Motor neuron (in vitro differentiated cells): ENCODE data around the gene SH3RF1. TPM values are rescaled to one million over a fixed set of nuclear protein-coding genes. Genes with fewer than 3 reads are reported as not detected.

Experiments
- ATAC-seq, 8 experiments: fragments of 200-7000 bp; cut with Tn5 transposase; replicated peaks in 6 of 8; 2 replicates each; pipeline ENCODE4 v1.8.0; 2021; ENCODE audit warnings: mild to moderate bottlenecking in 8 of 8, moderate library complexity in 8 of 8
- H3K27ac ChIP-seq, 2 donors: fragments of 250-450 bp; sonication (Bioruptor Pico); 2 replicates each; pipeline ENCODE4 v1.9.0; 2021; ENCODE audit warnings: antibody characterized with exemption in 2 of 2, mild to moderate bottlenecking in 2 of 2, moderate library complexity in 1 of 2
- H3K4me1 ChIP-seq, 2 donors: fragments of 250-450 bp; sonication (Bioruptor Pico); replicated peaks in 1 of 2; 2 replicates each; pipeline ENCODE4 v1.6.1; 2021; ENCODE audit warnings: antibody characterized with exemption in 2 of 2, mild to moderate bottlenecking in 2 of 2, moderate library complexity in 1 of 2
- H3K4me3 ChIP-seq, 5 donors: fragments of 250-450 bp; sonication (Bioruptor Pico); 2 replicates each; pipeline ENCODE4 v1.9.0; 2021; ENCODE audit warnings: antibody characterized with exemption in 5 of 5, mild to moderate bottlenecking in 5 of 5, moderate library complexity in 4 of 5
- WGBS, 10 experiments: fragments of 450-650 bp; shearing (Covaris generic); methylation state at CpG; one replicate each; pipeline ENCODE4 v1.0.0; 2022; 5-methylcytosine and 5-hydroxymethylcytosine counted together
- in situ Hi-C, 9 experiments: fragments of 400-800 bp; cut with MboI; loops; one replicate each; pipeline ENCODE4 v1.15.0; 2021; ENCODE audit warnings: low sequenced_read_pairs in 9 of 9, low pct_unique_long_range_greater_than_20kb in 2 of 9; ENCODE audit not compliant: unreplicated experiment in 9 of 9
- total RNA-seq, 8 experiments: library from RNA; unstranded; fragments of 300-600 nt; gene quantifications; 2 replicates each; pipeline versions ENCODE4 v1.2.3 to v1.2.4, GENCODE V29; 2022

Gene SH3RF1
- total RNA-seq, 8 experiments from 2014 or later: 6.7 to 20.2 (median 14.3) TPM

GRCh38 chr4:169269916-169270809 lies 593 bp downstream of the SH3RF1 start:
- in situ Hi-C loops: loop anchor here in 2 of 9 experiments (25.0 kb wide), 2 partner anchors 217 to 233 kb away; no protein-coding TSS in a partner anchor

GRCh38 chr4:169268951-169269760 lies 1.6 kb downstream of the SH3RF1 start:
- in situ Hi-C loops: loop anchor here in 2 of 9 experiments (25.0 kb wide), 2 partner anchors 218 to 232 kb away; no protein-coding TSS in a partner anchor
- Histone ChIP-seq H3K4me1 (peaks cover 8 to 28% of the 10 kb centered on the region in 2 donors), H3K27ac (no peak overlapping the region), H3K4me3 (peak overlapping the region; percentile 54 to 96 (median 92))
- no peak for ATAC-seq
- WGBS, 10 experiments: 0 to 71% (median 19%) methylated on average over 1 to 8 of the region's 13 CpGs

More at GRCh38 chr4:169269916-169270809, 593 bp downstream of the SH3RF1 start:
- peaks cover 8 to 25% of the 10 kb centered on the region in 2 donors for H3K4me1 ChIP-seq
- peak overlapping the region; percentile 54 to 96 (median 92) for H3K4me3 ChIP-seq
- ATAC-seq: peak; percentile 45 to 63 (median 57)
- 0 to 6% (median 0%) methylated on average over 1 to 26 of the region's 62 CpGs for WGBS, 10 experiments
- peak overlapping the region; percentile 78 to 83 for H3K27ac ChIP-seq

GRCh38 chr4:169267070-169267469 lies 3.7 kb downstream of the SH3RF1 start:
- no peak overlapping the region for H3K27ac ChIP-seq
- in situ Hi-C loops: loop anchor here in 2 of 9 experiments (25.0 kb wide), 2 partner anchors 220 to 230 kb away; no protein-coding TSS in a partner anchor
- peak overlapping the region in 2 of 5 donors; percentile 12 to 54 for H3K4me3 ChIP-seq
- WGBS, 10 experiments: 25 to 100% (median 56%) methylated on average over 1 of the region's 1 CpG; no CpG with 5 or more reads in 2 of the 10 experiments
- no peak for ATAC-seq
- H3K4me1 ChIP-seq: peaks cover 8 to 28% of the 10 kb centered on the region in 2 donors

- peak overlapping the region in 2 of 5 donors; percentile 12 to 54 for H3K4me3 ChIP-seq
- WGBS, 10 experiments: 100% methylated on average over 1 of the region's 3 CpGs; no CpG with 5 or more reads in 8 of the 10 experiments
- ATAC-seq: no peak
- no peak overlapping the region for H3K27ac ChIP-seq
- peaks cover 8 to 28% of the 10 kb centered on the region in 2 donors for H3K4me1 ChIP-seq
- in situ Hi-C loops: loop anchor here in 2 of 9 experiments (25.0 kb wide), 2 partner anchors 221 to 229 kb away; no protein-coding TSS in a partner anchor
Measured at GRCh38 chr4:169266661-169267060, 4.1 kb downstream of the SH3RF1 start.

- 43 to 100% (median 95%) methylated on average over 1 to 4 of the region's 4 CpGs; no CpG with 5 or more reads in 2 of the 10 experiments for WGBS, 10 experiments
- ATAC-seq: no peak
- peak overlapping the region in 1 of 5 donors; percentile 3 for H3K4me3 ChIP-seq
- in situ Hi-C loops: loop anchor here in 2 of 9 experiments (25.0 kb wide), 2 partner anchors 221 to 229 kb away; no protein-coding TSS in a partner anchor
- H3K27ac ChIP-seq: no peak overlapping the region
- H3K4me1 ChIP-seq: peaks cover 12 to 34% of the 10 kb centered on the region in 2 donors
Measured at GRCh38 chr4:169266081-169266480, 4.7 kb downstream of the SH3RF1 start.

- WGBS, 10 experiments: 80 to 100% (median 100%) methylated on average over 1 of the region's 1 CpG; no CpG with 5 or more reads in 4 of the 10 experiments
- no peak for ATAC-seq
- in situ Hi-C loops: loop anchor here in 2 of 9 experiments (25.0 kb wide), 2 partner anchors 223 to 227 kb away; no protein-coding TSS in a partner anchor
- no peak overlapping the region for H3K4me3 ChIP-seq
- peaks cover 8 to 41% of the 10 kb centered on the region in 2 donors for H3K4me1 ChIP-seq
- no peak overlapping the region for H3K27ac ChIP-seq
Measured at GRCh38 chr4:169263791-169264392, 6.9 kb downstream of the SH3RF1 start.

GRCh38 chr4:169260217-169260866 lies 10.4 kb downstream of the SH3RF1 start:
- peak in 1 of 8 experiments; percentile 27 for ATAC-seq

GRCh38 chr4:169259271-169259670 lies 11.5 kb downstream of the SH3RF1 start:
- H3K4me1 ChIP-seq: peaks cover 15 to 42% of the 10 kb centered on the region in 2 donors
- no peak for ATAC-seq
- in situ Hi-C loops: loop anchor here in 2 of 9 experiments (25.0 kb wide), 2 partner anchors 222 to 228 kb away; no protein-coding TSS in a partner anchor
- H3K4me3 ChIP-seq: no peak overlapping the region
- WGBS, 10 experiments: 79 to 100% (median 89%) methylated on average over 1 to 6 of the region's 6 CpGs
- no peak overlapping the region for H3K27ac ChIP-seq

More at GRCh38 chr4:169260217-169260866, 10.4 kb downstream of the SH3RF1 start:
- Histone ChIP-seq H3K4me3 (no peak overlapping the region), H3K27ac (no peak overlapping the region), H3K4me1 (peaks cover 11 to 36% of the 10 kb centered on the region in 2 donors)
- in situ Hi-C loops: loop anchor here in 2 of 9 experiments (25.0 kb wide), 2 partner anchors 223 to 227 kb away; no protein-coding TSS in a partner anchor
- 60 to 93% (median 81%) methylated on average over 1 to 5 of the region's 6 CpGs for WGBS, 10 experiments

- Histone ChIP-seq H3K4me3 (no peak overlapping the region), H3K27ac (no peak overlapping the region), H3K4me1 (peaks cover 15 to 54% of the 10 kb centered on the region in 2 donors)
- ATAC-seq: no peak
- in situ Hi-C loops: loop anchor here in 2 of 9 experiments (25.0 kb wide), 2 partner anchors 221 to 229 kb away; no protein-coding TSS in a partner anchor
- WGBS, 10 experiments: 45 to 100% (median 95%) methylated on average over 1 of the region's 1 CpG
Measured at GRCh38 chr4:169258141-169258540, 12.6 kb downstream of the SH3RF1 start.

- in situ Hi-C loops: loop anchor here in 2 of 9 experiments (25.0 kb wide), 2 partner anchors 220 to 230 kb away; no protein-coding TSS in a partner anchor
- H3K27ac ChIP-seq: no peak overlapping the region
- 58 to 100% (median 84%) methylated on average over 1 to 4 of the region's 4 CpGs; no CpG with 5 or more reads in 2 of the 10 experiments for WGBS, 10 experiments
- peak in 4 of 8 experiments; percentile 5 to 36 (median 17) for ATAC-seq
- H3K4me3 ChIP-seq: no peak overlapping the region
- H3K4me1 ChIP-seq: peaks cover 15 to 64% of the 10 kb centered on the region in 2 donors
Measured at GRCh38 chr4:169256856-169257761, 13.6 kb downstream of the SH3RF1 start.
